Stimulated activated CD4-positive, alpha-beta T cell treated with anti-CD3 and anti-CD28 coated beads, Interleukin-4, amount 100 ng/mL, for 1 hour (primary cell): ENCODE data around the gene NDEL1.

Experiments
- DNase-seq: peaks from one replicate; pipeline ENCODE4 v3.0.0-alpha.2; 2020

The NDEL1 gene

GRCh38 chr17:8417806-8418205 lies 17.9 kb upstream of the NDEL1 start:
- DNase-seq, result no peak

DNA sequence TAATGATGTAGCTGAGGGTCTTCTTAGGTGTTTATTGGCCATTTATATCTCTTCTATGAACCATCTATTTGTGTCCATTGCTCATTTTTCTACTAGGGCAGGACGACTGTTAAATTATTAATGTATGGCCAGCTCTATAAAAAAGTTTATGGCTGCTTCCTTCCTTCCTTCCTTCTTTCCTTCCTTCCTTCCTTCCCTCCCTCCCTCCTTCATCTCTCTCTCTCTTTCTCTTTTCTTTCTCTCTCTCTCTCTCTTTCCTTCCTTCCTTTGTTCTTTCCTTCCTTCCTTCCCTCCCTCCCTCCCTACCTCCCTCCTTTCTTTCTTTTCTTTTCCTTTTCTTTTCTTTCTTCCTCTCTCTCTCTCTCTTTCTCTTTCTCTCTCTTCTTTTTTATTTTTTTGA lies 17.2 kb upstream of the NDEL1 start:
- no peak for DNase-seq

DNA sequence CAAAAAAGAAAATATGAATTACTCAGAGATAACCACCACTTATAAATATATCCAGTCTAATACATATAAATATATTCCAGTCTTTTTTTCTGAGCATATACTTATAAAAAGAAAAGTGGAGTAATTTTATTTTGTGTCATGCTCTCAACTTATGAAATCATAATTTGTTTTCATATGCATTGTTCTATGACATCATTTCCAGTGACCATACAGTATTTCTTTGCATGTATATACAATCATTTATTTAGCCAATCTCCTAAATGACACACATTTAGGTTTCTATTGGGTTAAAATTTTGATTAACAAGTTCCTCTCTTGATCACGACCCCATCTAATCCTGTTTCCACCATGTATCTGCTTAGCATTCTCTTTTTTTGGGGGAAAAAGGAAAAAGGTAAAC lies 16.4 kb upstream of the NDEL1 start:
- no peak for DNase-seq

DNA sequence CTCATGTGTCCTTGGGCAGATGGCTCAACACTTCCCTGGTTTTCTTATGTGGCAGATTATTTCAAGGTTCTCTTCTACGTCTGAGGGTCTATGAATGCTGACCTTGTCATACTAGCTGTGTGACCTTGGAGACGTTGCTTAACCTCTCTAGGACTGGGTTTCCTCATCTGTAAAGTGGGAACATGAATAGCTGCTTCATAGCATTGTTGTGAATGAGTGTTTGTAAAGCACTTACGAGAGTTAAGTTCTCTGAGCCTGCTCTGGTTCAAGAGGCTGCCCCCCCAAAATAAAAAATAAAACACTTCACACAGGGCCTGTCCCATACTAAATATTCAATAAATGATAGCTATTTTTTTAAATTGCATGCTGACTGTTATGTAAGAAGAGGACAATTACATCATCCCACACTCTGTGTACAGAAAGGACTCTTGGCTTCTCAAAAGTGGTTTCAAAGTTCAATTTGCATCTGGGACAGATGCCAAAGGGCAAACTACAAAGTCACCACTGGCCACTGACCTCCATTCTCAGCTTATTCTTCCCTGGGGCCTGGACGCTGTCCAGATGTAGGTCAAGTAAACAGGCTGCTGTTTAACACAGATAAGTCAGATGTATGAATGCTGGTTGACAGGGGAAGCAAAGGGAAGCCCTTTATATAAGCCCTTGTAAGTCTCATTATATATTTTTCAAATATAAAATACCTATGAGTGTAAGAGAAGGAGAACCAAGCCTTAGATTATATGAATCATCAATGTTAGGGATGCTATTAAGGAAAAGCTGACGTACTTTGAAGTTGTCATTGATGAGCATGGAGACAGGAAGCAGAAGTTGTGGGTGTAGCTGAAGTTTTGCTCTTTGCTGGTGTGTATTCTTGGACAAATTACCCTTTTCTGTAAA lies 15.4 kb upstream of the NDEL1 start:
- DNase-seq, result no peak

DNA sequence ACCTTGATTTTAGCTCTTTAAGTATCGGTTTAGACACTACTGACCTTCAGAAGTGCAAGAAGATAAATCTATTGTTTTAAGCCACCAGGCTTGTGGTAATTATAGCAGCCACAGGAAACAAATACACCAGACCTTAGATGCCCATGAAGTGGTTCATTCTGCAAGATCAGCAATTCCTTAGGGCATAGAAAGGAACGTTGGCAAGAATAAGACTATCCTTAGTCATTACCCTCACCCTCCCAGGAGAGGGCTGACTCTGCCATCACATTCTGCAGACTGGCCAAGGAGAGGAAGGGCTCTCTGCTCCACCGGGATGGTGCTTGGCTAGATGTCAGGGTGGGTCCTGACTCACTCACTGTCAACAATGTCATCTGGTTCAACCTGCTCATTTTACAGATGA lies 14.1 kb upstream of the NDEL1 start:
- DNase-seq, result no peak

DNA sequence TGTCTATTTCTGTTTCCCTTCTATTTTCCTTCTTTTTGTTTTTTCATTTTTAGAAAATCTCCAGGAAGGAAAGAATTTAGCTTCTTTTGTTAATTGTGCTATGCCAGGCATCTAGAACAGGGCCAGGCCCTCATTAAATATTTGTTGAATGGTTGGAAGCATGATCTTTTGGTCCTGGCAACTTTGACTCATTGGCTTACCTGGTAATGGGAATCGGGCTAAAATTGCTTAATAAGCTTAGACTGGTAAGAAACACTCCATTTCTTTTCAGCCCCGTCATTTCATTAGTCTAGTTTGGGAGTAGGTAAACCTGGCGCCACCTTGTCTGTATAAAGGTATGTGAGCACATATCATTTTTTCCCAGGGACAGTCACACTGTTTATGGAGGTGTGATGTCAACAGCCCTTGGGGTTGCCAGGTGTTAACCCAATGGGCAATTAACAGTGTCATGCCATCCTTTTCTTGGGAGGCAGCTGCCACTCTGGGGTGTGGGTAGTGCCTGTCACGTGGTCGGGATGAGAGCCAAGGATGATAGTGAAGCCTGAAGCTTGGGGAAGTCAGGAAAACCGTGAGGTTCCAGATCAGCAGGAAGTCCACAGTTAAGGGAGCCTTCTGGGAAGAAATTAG lies 9.5 kb upstream of the NDEL1 start:
- DNase-seq, result no peak

DNA sequence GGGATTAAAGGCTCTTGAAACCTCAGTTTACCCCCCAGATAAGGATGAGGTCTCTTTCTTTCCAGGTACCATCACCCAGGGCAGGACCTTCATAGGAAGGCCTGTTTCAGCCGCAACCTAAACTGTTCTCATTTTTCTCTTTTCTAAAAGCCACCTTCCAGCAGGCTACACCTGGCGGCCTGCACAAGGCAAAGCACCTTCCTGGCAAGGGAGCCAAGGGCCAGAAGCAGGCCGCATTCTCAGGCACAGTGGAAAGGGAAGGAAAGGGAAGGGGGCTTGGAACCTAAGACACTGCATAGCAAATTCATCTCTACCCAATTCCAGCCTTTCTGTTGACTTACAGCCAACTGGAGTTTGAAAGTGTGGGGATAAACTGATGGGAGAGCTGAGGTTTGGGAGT lies 8.9 kb upstream of the NDEL1 start:
- no peak for DNase-seq

DNA sequence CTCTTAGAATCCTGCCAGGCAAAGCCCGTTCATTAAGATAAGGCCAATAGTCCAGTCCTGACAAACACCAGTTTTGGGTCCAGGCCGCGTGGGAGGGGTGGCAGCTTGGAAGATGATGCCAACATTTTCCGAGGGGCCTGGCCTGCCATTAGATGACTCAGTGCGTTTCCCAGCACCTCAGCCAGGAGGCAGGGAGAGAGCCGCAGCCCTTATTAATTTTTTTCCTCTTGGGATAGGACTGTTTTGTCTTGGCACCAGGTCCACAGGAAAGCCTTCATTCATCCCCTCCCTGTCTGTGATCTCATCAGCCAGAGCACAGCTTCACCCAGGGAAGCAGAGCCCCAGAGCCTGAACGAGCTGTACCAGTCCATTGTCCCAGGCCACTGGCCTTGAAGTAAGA lies 4.7 kb upstream of the NDEL1 start:
- DNase-seq, result no peak

- DNase-seq, result peak; percentile 65
These were observed 622 bp downstream of the NDEL1 start for GRCh38 chr17:8436169-8436843.

DNA sequence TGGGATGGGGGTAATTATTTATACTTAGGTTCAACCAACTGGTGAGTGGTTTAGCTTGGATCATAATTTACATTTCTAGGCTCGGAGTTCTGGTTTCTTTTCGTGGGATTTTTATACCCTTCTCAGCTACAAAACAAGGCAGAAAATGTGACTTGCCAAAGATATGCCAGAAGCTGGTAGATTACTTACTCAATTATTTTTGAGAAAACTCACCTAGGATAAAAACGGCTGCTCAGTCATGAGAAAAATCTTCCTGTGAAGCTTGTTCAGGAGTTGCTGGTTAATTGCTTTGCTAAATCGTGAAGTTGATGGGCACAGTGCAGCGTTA lies 1.1 kb downstream of the NDEL1 start:
- no peak for DNase-seq

DNA sequence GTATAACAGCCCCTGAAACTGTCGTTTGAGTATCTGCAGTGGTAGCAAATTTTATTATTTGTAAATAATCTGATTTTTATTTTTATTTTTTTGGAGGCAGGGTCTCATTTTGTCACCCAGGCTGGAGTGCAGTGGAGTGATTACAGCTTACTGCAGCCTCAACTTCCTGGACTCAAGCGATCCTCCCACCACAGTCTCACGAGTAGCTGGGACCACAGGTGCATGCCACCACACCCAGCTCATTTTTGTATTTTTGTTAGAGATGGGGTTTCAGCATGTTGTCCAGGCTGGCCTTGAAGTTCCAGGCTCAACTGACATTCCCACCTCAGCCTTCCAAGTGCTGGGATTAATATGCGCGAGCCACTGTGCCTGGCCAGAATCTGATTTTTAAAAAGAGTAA lies 2.8 kb downstream of the NDEL1 start:
- DNase-seq, result no peak

DNA sequence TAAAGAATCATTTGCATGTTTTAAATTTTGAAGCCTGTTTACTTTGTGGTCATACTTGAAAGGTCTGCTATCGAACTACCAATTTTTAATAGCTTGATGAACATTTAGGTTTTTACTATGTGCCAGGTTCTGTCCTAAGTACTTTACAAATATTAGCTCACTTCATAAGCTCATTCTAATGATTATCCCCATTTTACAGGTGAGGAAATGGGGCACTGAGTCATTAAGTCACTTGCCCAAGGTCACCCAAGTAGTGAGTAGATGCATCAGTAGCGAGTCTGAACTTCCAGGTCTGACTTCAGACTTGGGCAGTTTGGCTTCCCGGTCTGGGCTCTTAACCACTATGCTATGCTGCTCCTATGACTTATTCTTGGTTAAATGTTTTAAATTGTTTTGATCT lies 4.0 kb downstream of the NDEL1 start:
- DNase-seq, result no peak

GRCh38 chr17:8441690-8442089 lies 6.0 kb downstream of the NDEL1 start:
- no peak for DNase-seq

DNA sequence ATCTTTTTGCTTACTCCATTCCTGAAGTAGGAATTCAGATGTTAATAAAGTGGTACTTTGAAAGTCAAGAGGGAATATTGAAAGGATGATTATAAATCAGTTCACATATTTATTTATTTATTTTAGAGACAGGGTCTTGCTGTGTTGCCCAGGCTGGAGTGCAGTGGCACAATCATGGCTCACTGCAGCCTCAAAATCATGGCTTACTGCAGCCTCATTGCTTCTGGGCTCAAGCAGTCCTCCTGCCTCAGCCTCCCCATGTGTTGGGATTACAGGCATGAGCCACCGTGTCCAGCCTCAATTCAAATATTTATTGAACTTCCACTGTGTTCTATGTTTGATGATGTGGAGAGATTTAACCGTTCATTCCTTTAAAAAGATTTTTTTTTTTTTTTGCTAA lies 6.6 kb downstream of the NDEL1 start:
- DNase-seq, result no peak

GRCh38 chr17:8443756-8444155 lies 8.1 kb downstream of the NDEL1 start:
- DNase-seq, result no peak

GRCh38 chr17:8444494-8444893 lies 8.8 kb downstream of the NDEL1 start:
- DNase-seq, result no peak

DNA sequence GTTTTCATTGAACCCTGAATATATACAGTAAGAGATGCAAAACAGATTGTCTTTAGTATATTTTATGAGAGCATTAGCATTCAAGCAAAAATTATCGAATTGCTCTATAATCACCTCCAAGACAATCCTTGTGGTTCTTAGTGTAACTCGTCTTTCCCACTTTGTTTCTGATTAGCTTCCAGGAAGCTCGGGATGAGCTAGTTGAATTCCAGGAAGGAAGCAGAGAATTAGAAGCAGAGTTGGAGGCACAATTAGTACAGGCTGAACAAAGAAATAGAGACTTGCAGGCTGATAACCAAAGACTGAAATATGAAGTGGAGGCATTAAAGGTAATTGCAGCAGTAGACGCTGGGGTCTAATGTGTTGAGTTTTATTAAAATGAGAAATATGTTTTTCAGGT lies 9.9 kb downstream of the NDEL1 start:
- DNase-seq, result no peak

DNA sequence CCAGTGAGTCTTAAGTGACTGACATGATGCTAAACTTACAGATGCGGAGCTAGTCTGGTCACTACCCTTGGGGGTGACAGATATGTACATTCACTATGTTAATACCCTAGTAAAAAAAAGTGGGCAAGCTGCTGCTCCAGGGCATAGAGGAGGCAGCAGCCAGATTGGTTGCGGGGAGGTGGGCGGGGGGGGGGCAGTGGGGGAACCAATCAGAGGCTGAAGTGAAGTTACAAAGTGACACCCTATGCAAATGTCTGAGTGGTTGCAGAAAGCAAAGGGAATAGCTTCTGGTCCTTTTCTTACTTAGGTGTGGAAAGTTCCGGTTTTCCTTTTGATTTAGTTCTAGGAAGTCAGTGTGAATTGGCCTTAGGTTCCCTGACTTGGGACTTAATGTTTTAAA lies 12.1 kb downstream of the NDEL1 start:
- DNase-seq, result no peak

GRCh38 chr17:8448310-8448709 lies 12.6 kb downstream of the NDEL1 start:
- DNase-seq, result no peak

- no peak for DNase-seq
These were observed 16.4 kb downstream of the NDEL1 start for GRCh38 chr17:8451933-8452614.

DNA sequence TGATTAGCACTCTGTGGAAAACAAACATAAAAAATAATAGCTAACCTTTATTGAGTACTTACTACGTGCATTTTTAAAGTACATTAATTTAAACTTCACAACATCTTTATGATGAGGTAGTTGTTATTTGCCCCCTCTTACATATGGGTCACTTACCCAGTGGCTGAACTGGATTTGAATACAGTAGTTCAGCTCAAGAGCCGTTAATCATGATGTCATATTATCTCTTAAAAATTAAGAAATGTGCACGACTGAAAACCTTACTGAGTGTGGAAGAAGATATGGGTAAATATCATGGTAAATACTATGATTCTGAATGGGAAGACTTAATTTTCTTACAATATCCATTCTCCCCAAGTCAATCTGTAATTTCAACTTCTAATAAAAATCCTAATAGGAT lies 17.6 kb downstream of the NDEL1 start:
- no peak for DNase-seq

DNA sequence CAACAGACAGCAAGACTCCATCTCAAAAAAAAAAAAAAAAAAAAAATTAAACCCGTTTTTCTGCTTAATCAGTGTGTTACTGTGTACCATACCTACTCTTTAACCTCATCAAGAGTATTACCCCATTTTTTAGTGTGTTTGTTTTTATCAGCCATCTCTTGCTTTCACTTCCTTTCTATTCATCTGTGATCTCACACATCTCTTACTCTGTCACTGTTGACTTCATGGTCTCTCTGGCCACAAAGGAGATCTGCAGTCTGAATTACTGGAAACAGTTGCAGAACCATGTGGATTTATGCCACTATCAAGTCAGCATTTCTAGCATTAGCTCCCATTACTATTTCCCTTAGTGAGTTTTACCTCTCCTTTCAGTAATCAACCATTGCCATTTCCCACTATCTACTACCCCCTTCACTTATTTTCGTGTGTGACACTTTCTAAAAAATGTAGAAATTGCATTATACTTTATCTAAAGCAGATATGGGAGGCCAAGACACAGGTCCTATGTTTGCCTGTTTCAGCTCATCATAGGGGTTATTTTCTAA lies 20.1 kb downstream of the NDEL1 start:
- no peak for DNase-seq

- no peak for DNase-seq
These were observed 22.4 kb downstream of the NDEL1 start for GRCh38 chr17:8458128-8458527.
